CD4-positive, alpha-beta T cell treated with Interleukin-17A for 4 hours (primary cell): Measurements from ENCODE around the gene P2RY6.

Experiments
- DNase-seq: peaks from one replicate; pipeline ENCODE4 v3.0.0-alpha.2; 2020; ENCODE audit warnings: mixed read lengths

Gene P2RY6

GRCh38 chr11:73320763-73321603, 48.8 kb downstream of the P2RY6 start:
- no peak for DNase-seq

DNA sequence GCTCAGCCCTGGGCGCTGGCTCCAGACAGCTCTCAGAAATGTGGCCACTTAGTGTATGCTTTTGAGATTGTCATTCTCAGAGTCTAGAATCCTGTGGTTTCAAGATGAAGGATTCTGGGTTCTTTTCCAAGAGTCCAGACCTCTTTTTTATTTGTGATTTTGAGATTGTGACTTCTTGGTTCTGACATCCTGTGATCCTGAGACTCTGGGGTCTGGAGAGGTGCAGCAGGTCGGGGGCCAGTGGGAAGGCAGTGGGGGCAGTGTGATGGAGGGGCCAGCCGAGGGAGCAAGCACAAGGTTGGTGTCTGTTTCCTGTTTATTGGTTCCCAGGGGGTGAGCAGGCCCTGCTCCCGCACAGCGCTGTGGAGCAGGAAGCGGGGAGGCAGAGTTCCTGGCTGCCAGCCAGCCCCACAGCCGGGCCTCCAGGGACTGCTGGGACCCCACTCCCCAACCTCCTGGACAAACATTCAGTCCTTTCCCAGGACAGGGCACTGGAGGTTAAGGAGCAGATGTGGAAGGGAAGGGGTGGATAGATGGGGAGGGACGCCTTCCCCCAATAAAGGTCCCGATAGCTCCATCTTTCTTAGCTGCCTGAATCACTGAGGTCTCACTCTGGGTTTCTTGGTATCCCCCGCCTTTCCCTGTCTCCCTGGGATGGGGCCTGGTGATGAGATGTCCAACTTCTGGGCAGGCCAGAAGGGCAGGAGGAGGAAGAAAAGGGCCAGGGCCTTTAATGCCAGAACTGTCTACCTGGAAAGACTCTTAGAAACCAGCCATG, 49.7 kb downstream of the P2RY6 start:
- DNase-seq, result peak; percentile 18

- no peak for DNase-seq
Observed at GRCh38 chr11:73322382-73323306, 50.5 kb downstream of the P2RY6 start.

DNA sequence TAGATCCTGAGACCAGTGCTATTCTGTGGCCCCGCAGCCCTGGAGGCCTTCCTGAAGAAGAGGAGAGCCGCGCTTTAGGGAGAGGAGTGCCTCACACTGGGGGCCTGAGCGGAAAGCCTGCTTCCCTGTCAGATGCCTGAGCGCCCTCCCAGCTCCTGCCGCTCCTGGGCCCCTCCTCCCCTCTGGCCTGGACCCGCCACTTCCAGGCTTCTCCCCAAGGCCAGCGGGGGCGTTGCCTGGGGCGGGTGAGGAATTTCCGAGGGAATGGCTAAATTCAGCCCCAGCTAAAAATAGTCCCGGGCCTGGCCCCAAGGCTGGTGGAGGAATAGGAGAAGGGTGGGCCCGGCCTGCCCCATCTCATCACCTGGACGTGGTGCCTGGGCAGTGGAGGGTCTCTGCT, 51.3 kb downstream of the P2RY6 start:
- DNase-seq, result no peak

GRCh38 chr11:73324116-73324515, 52.0 kb downstream of the P2RY6 start:
- no peak for DNase-seq

GRCh38 chr11:73324665-73325035, 52.5 kb downstream of the P2RY6 start:
- DNase-seq, result no peak

DNA sequence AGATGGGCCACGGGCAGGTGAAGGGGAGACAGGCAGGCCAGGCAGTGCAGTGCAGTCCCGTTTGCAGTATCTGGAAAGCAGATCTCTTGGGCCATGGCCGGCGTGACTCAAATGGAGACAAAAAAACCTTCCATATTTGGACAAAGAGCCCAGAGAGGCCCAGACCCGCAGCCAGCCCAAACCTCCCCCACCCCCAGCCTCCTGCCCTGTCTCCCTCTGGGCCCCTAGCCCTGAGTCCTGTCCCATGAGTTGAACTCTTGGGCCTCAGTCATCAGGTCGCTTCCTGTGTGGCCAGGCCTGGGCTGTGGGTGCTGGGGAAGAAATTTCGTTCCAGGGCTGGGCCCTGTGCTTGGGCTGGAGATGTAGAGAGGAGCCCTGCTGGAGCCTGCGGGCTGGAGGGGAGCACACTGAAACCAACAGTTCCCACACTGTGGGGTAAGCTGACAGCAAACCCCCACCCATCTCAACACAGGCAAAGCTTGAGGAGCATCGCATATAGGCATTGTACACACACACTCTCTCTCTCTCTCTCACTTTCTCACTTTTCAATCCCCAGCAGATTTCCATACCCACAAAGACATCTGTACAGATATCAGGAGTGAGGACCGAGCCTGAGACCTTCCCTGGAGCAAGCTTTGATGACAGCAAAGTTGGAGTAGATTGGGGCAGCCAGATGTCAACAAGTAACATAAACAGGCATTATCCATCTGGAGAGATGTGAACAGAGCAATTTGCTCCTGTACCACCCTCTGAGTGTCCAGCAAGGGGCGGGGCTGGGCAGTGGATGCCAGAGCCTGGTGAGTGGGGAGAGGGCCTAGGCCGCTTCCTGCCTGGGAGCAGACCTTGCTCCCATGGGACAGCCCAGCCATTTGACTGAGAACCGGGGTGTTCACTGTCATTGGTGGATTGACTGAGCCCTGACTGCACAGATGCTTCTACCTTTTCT, 53.2 kb downstream of the P2RY6 start:
- no peak for DNase-seq

DNA sequence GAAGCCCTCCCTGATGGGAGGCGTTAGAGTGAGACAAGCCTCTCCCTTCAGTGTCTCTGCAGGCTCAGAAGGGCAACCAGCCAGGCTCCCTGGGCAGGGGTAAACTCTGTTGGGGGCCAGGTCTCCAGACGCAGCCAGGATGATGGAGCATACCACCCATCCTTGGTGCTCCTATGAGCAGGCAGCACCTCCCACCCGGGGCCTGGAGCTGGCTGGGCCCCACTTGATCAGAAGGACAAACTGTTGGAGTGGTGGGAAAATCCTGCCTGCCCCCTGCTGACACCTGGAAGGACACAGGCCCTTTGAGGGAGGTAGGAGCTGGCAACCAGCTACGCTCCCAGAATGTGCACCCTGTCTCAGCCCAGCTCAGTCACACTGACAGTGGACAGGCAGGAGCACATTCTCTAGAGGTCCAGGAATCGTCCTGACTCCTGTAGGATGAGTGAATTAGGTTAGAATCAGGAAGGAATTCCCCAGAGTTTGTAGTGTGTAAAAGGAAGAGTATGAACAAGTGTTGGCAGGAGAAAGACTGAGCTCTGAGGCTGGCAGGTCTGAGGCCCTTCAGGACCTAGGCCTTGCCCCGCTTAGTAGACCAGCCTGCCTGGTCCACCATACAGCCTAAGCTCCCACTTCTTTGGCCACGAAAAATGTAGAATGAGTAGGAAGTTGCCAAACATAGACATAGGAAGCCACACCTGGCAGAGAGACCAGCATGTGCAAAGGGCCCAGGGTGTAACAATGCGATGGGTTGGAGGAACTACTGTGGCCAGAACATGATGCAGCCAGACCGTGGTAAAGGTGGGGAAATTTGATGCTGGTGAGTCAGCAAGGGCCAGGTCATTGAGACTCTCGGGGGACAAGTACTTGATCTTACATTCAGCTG, 55.0 kb downstream of the P2RY6 start:
- DNase-seq, result no peak

DNA sequence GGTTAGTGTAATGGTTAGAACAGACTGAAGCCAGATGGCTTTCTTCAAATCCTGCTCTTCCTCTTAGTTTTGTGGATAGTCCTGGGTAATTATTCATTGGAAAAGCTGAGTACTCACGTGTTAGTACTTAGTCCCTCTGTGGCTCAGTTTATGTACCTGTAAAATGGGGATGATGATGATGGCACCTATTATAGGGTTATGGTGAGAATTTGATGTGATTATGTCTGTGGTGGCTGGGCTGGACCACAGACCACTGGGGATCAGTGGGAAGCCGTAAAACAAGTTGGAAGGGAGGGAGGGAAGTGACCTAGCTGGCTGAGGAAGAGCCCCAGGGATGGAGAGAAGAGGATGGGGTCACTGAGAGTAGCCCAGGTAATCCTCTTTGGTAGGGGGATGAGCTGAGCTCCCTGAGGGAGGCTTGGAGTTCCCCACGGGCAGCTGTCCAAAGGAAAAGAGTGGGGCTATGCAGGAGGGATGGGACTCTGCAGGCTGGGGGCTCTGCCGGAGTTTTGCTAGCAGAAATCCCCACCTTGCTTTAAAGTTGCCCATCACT, 55.8 kb downstream of the P2RY6 start:
- DNase-seq, result no peak

DNA sequence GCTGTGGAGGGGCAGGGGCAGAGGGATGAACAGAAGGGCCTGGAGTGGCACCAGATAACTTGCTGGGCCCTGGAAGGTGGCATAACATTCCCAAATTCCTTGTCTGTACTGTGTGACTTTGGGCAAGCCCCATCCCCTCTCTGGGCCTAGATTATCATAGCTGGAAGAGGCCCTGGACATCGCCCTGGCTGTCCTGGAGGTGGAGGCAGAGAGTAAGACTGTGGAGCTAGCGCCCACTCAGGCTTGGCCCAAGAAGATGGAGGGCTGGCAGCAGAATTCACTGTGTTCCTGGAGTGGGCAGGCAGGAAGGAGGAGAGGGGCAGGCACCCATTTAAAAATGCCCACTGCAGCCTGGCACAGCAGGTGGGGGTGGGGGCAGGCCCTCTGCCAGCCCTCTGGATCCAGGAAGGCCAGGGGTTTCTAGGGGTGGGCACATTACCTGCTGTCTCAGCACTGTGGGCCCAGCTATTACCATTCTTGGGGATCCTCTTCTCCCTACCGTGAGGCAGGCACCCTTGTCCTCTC, 58.5 kb downstream of the P2RY6 start:
- DNase-seq, result no peak

DNA sequence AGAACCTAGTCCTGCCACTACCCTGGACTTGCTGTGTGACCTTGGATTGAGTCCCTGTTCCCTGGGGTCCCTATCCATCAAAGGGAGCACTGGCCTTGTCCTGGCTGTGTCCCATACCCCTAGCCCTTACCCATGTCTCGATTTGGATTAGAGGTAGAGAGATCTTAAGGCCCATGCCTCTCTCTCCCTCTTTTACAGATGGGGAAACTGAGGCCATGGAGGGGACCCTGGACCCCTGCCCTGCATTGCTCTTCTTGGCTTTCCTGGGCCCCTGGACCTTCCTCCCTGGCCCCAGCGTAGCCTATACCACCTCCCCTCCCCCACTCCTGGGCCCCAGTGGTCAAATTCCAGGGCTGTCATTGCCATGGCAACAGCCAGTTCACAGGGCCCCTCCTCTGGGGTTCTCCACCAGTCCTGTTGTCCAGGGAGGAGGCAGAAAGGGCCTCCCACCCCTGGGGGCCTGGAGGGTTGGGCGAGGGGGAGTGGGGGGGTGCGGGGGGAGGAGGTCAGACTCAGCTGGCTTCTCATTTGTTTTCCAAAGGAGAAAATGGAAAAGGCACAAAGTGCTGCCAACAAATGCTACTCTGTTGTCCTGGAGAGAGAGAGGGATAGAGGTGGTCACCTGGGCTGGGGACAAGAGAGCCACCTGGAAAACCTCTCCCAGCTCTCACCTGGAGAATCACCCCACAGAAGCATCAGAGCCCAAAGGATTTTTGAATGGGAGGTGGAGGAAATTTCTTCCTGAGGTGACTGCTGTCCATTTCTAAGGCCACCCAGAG, 59.2 kb downstream of the P2RY6 start:
- no peak for DNase-seq

DNA sequence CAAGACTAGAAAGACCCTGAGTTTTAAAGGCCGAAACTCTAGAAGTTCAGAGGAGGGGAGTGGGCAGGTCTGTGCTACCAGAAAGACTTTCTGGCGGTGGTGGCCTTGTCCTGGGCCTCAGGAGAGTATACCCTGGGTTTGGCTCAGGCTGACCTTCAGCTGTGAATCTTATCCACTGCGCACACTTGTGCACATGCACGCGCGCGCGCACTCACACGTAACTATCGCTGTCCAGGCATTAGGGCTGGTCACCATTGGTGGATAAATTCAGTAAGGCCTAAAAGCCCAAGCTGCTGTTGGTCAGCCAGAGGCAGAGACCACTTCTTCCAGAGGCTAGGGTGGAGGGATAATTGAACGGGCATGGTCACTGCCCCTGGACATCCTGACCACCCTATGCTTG, 61.0 kb downstream of the P2RY6 start:
- DNase-seq, result no peak

- no peak for DNase-seq
Observed at GRCh38 chr11:73333640-73334383, 61.7 kb downstream of the P2RY6 start.

GRCh38 chr11:73334384-73335203, 62.5 kb downstream of the P2RY6 start:
- DNase-seq, result no peak

DNA sequence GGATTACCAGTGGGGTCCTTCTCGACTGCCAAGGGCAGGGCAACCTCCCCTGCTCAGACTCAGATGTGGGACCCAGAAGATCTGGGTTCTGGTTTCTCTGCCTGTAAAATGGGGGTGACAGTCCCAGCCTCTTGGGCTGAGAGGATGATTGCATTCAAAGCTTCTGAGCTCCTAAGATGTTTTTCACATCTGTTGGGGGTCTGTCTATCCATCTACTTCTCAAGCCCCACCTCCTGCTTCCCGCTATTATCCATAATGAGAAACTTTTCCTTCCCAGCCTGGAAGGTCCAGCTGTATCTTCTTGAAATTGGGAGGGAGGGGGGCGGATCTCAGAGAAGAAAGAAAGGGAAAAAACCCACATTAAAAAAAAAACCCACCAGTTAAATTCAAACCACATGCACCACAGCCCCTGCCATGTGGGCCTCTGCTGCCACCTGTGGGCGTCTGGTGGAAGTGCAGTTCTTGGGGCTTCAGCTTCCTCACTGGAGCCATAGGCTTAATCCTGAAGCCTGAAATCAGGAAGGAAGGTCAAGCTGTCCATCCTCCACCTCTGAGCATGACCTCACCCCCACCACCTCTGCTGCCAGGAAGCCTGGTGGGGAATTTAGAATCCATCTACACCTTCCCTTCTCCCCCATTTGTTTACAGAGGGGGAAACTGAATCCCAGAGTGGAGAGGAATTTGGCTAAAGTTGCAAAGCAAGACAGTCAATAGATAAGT, 63.2 kb downstream of the P2RY6 start:
- DNase-seq, result peak; percentile 84

DNA sequence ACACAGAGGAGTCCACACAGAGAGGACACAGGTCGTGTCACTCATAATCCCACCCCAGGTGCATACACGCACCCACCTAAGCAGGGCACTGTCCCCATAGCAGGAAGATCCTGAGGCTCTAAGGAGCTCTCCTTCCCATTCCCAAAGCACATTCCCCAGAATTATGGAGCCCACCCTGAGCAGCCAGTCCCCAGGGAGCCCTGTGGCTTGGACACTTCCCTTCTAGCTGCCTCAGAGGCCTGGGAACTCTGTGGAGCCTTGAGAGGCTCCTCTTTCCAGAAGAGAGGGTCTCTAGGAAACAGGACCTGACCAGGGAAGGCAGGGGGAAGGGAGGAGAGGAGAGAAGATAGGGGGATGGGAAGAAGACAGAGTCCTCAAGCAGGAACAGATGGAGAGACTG, 65.7 kb downstream of the P2RY6 start:
- DNase-seq, result no peak

- no peak for DNase-seq
Observed at GRCh38 chr11:73338279-73338678, 66.1 kb downstream of the P2RY6 start.
